RWPE1 (cell line): Measurements from ENCODE around the gene JAKMIP2.
"Not testable (repeated sequence)": the region's sequence is repeated elsewhere in the genome, so short reads cannot be mapped to it uniquely, and the experiment has no call there.

ENCODE experiments used
- CTCF ChIA-PET: fragments of 350-600 bp; sonication (Branson Sonifier 250); formaldehyde crosslinking; extraction: SDS; loops from one replicate; lab custom pipeline; 2021; lab: Yijun Ruan, JAX
- POLR2A ChIA-PET: fragments of 400-600 bp; formaldehyde crosslinking; extraction: SDS; loops from one replicate; lab custom pipeline; 2020; ENCODE audit warnings: antibody characterized with exemption; ENCODE audit not compliant: low non-redundant PET; lab: Yijun Ruan, JAX
- DNase-seq: peaks from one replicate; pipeline ENCODE4 v3.0.0; 2012; ENCODE audit warnings: low spot score
- H3K27ac ChIP-seq: fragments of 450-650 bp; 2 replicates; pipeline ENCODE4 v1.5.1; 2017
- CTCF ChIP-seq: fragments of 450-650 bp; conservative IDR thresholded peaks from 2 replicates; pipeline ENCODE4 v1.5.1; 2017; ENCODE audit warnings: low read depth, mild to moderate bottlenecking

JAKMIP2 gene

GRCh38 chr5:147732291-147732883 is 50.1 kb downstream of the JAKMIP2 start:
- ChIA-PET CTCF (interaction anchor here (0.5 kb wide), 1 partner anchor 679 kb away, joined by 5 read pairs; no protein-coding TSS in a partner anchor), POLR2A (no interaction called here)
- no peak overlapping the region for H3K27ac ChIP-seq
- TF ChIP-seq CTCF, result no peak
- DNase-seq, result no peak

DNA sequence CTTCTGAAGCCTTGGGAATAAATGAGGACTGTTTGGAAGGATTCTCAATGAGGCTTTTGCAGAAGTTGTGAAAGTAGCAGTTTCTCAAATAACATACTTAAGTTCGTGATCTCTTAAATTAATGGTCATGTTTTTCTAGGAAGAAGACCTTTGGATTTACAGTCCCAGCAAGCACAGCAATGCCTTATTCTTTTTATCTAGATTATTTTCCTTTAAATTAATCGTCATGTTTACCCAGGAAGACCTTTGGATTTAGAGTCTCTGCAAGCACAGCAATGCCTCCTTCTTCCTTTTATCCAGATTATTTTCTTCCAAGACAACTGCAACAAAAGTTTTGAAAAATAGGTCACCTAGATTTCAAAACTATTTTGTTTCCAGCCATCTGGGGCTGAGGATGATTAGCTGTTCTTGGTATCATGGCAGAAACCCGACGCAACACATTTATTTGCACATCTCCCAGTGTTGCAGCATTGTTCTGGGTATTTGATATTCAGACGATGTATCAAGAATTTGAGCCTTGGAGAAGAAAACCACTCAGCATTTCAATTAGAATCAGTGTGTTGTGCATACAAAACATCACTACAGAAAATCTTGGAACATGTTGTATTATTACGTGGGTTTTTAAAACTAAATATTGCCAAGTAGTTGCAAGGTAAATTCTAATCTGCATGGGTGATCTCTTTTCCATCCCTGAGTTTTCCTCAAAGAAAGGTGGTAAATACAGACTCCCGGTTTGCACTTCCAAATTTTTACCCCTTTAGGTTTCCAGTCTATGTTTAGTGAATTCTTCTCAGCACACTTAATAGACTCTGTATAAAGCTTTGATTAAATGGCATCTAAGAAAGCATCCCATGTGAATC is 50.9 kb downstream of the JAKMIP2 start:
- no peak for TF ChIP-seq CTCF
- ChIA-PET CTCF (no interaction called here), POLR2A (no interaction called here)
- no peak overlapping the region for H3K27ac ChIP-seq
- no peak for DNase-seq

- TF ChIP-seq CTCF, result no peak
- no peak overlapping the region for H3K27ac ChIP-seq
- CTCF ChIA-PET, result interaction anchor here (0.6 to 1.4 kb wide), 2 partner anchors 11 to 646 kb away, joined by 4 read pairs; no protein-coding TSS in a partner anchor
- DNase-seq, result no peak
- POLR2A ChIA-PET, result no interaction called here
Observed at GRCh38 chr5:147727200-147727599, 55.3 kb downstream of the JAKMIP2 start.

GRCh38 chr5:147721191-147721960 is 61.2 kb downstream of the JAKMIP2 start:
- DNase-seq, POLR2A ChIA-PET, H3K27ac ChIP-seq, CTCF ChIA-PET: not testable (repeated sequence)

DNA sequence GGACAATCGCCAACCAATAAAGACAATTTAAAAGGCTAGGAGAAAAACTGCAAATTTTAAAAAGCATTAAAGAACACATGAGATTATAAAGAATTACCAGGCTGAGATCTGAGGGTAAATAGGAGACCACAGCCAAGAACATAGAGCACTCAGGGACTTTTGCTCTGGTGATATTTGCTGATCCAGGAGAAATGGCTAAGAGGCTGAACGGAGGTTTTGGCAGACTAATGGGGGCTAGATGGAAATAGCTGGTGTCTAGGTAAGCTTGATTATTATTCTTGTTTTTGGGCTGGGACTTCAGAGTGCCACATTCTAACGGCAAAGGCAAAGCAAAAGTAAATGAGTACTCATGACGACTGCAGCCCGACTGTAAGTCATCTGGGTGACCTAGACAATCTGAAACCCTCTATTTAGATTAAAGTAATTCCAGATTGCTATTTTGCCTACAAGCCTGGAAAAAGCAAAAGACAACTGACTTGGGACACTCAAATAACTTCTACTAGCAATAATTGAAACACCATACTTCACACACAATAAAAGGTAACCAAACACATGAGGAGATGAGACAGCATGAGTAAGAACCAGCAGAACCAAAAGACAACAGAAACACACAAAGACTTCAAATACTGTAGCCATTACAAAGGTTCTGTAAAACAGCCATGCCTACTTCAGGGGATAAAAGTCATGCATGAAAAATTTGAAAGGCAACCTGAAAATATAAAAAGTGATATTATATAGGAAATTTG is 68.8 kb downstream of the JAKMIP2 start:
- no peak for TF ChIP-seq CTCF
- ChIA-PET POLR2A (no interaction called here), CTCF (no interaction called here)
- DNase-seq, result no peak
- H3K27ac ChIP-seq, result no peak overlapping the region

GRCh38 chr5:147712598-147712997 is 69.9 kb downstream of the JAKMIP2 start:
- CTCF ChIA-PET, result no interaction called here

More at GRCh38 chr5:147712598-147712997, 69.9 kb downstream of the JAKMIP2 start:
- H3K27ac ChIP-seq, result no peak overlapping the region
- no peak for TF ChIP-seq CTCF
- POLR2A ChIA-PET, result no interaction called here
- no peak for DNase-seq
